ENCODE measurements around the gene HLF.

HLF gene

GRCh38 chr17:55264645-55265298 lies at the start of gene HLF:
Gene HLF (plus strand): TSS chr17:55264960. CDS start chr17:55265485, 525 bp downstream.
- peak; percentile 78 for DNase-seq

- DNase-seq: no peak
These were observed 49.0 kb upstream of the HLF start for GRCh38 chr17:55215711-55216110.

GRCh38 chr17:55216888-55217287 lies 47.9 kb upstream of the HLF start:
- no peak for DNase-seq

GRCh38 chr17:55219459-55219858 lies 45.3 kb upstream of the HLF start:
- DNase-seq: no peak

GRCh38 chr17:55219934-55220333 lies 44.8 kb upstream of the HLF start:
- DNase-seq: no peak

- no peak for DNase-seq
These were observed 41.2 kb upstream of the HLF start for GRCh38 chr17:55223524-55223923.

GRCh38 chr17:55224746-55225145 lies 40.0 kb upstream of the HLF start:
- no peak for DNase-seq

- DNase-seq: no peak
These were observed 39.5 kb upstream of the HLF start for GRCh38 chr17:55225237-55225636.

GRCh38 chr17:55228683-55229192 lies 36.0 kb upstream of the HLF start:
- DNase-seq: no peak

GRCh38 chr17:55229276-55229675 lies 35.5 kb upstream of the HLF start:
- no peak for DNase-seq

- DNase-seq: no peak
These were observed 34.0 kb upstream of the HLF start for GRCh38 chr17:55230716-55231115.

GRCh38 chr17:55233840-55234239 lies 30.9 kb upstream of the HLF start:
- no peak for DNase-seq

- no peak for DNase-seq
These were observed 28.4 kb upstream of the HLF start for GRCh38 chr17:55236316-55236715.

GRCh38 chr17:55237268-55237667 lies 27.5 kb upstream of the HLF start:
- peak; percentile 8 for DNase-seq

- DNase-seq: no peak
These were observed 26.9 kb upstream of the HLF start for GRCh38 chr17:55237841-55238178.

GRCh38 chr17:55238179-55238930 lies 26.4 kb upstream of the HLF start:
- peak; percentile 91 for DNase-seq

- DNase-seq: peak; percentile 8
These were observed 25.8 kb upstream of the HLF start for GRCh38 chr17:55238931-55239297.

- no peak for DNase-seq
These were observed 23.7 kb upstream of the HLF start for GRCh38 chr17:55241097-55241496.

- DNase-seq: no peak
These were observed 22.3 kb upstream of the HLF start for GRCh38 chr17:55242476-55242875.

GRCh38 chr17:55245986-55246385 lies 18.8 kb upstream of the HLF start:
- DNase-seq: no peak

GRCh38 chr17:55246583-55246982 lies 18.2 kb upstream of the HLF start:
- DNase-seq: no peak

GRCh38 chr17:55248077-55248476 lies 16.7 kb upstream of the HLF start:
- DNase-seq: no peak

GRCh38 chr17:55249861-55250260 lies 14.9 kb upstream of the HLF start:
- DNase-seq: no peak

GRCh38 chr17:55254375-55254774 lies 10.4 kb upstream of the HLF start:
- DNase-seq: no peak
